HG03196 (cell line): ENCODE data around the gene RNF130.
"Not testable (repeated sequence)": the region's sequence is repeated elsewhere in the genome, so short reads cannot be mapped to it uniquely, and the experiment has no call there.

Experiments
- ATAC-seq: cut with Tn5 transposase; IDR thresholded peaks from one replicate; pipeline ENCODE4 v1.9.1; 2021; ENCODE audit not compliant: unreplicated experiment

Gene RNF130

DNA sequence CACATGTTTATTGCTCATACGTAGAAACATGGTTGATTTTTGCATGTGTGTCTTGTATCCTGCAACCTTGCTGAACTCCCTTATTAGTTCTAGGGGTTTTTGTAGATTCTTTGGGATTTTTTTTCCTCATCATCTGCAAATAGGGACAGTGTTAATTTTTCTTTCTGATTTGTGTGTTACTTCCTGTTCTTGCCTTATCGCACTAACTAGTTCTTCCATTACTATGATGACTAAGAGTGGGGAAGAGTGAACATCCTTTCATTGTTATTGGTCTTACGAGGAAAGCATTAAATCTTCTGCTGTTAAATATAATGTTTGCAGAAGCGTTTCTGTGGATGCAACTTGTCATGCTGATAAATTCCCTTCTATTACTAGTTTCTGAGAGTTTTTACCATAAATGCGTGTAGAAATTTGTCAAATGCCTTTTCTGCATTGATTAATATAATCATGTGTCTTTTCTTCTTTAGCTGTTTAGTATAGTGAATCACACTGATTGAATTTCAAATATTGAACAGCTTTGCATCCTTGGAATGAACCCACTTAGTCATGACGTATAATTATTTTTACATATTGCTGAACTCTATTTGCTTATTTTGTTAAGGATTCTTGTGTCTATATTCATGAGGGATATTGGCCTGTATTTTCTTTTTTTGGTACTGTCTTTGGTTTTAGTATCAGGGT lies 32.1 kb upstream of the RNF130 start:
- no peak for ATAC-seq

DNA sequence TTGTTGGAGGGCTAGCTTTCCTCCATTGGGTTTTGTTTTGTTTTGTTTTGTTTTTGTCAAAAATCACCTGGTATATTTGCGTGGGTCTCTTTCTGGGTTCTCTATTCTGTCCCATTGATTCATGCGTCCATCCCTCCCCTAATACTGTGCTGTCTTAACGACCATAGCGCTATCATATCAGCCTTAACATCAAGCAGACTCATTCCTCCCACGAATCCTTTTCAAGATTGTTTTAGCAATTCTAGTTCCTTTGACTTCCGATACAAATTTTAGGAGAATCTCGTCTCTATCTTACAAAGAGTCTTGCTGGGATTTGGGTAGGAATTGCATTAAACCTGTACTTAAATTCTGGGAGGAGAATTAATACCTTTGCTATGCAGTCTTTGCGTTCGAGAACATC lies 31.1 kb upstream of the RNF130 start:
- no peak for ATAC-seq

DNA sequence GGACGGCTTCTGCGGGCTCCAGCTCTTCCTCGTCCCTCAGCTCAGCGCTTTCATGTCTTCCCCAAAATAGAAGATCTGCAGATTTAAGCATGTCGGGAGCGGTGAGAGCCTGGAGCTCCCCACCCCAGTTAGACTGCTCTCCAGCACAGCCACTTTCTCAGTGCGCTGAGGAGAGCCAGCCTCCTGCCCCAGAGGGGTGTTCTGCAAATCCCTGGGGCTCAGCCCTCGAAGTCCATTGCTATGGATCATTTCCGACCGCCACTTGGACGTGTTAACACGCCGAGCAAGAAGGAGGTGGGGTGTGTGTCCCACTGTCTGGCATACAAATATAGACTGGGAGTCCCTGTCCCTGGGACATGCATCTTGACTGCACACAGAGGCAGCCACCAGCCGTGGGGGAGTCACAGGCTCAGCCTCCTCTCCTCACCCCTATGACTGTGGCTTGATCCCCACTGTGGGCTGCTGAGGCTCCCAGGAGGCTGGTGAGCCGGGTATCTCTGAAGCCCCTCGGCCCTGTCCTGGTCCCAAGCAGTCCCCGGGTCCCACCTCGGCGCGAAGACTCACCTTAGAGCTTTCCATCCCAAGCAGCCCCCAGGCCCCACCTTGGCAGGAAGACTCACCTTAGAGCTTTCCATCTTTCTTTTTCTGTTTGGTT lies 30.0 kb upstream of the RNF130 start:
- no peak for ATAC-seq

DNA sequence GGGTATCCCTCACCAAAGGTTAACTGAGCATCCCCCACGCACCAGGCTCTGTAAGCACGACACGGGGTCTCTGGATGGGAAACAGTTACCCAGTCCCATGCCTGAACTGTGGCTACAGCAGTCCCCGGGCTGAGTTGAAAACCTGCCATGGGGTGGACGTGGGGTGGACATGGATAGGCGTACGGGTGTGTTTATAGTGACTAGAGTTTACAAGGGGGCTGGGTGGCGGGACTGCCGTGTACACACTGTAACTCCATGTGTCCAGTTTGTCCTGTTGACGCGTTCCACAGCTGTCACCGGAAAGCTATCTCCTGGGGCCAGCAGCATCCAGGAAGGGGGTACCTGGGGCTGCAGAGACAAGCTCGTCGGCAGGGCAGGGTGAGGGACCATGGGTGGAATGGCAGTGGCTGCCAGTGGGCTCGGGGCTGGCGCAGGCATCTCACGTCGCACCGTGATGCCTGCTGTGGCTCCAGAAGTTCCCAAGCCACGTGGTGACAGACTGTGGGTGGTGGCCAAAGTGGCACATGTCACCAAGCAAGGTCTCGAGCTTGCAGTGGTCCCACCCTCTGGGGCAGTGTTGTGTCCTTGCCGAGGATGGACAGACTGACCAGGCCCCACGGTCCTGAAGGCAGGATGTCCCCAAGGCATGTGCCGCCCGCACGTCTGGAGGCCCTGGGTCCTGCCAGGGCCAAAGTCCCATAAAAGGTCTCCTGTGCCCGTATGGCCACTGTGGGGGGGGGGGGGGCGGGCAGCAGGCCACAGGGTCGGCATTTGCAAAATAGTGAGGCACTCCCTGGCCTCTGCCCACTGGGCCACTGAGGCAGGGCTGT lies 29.3 kb upstream of the RNF130 start:
- no peak for ATAC-seq

DNA sequence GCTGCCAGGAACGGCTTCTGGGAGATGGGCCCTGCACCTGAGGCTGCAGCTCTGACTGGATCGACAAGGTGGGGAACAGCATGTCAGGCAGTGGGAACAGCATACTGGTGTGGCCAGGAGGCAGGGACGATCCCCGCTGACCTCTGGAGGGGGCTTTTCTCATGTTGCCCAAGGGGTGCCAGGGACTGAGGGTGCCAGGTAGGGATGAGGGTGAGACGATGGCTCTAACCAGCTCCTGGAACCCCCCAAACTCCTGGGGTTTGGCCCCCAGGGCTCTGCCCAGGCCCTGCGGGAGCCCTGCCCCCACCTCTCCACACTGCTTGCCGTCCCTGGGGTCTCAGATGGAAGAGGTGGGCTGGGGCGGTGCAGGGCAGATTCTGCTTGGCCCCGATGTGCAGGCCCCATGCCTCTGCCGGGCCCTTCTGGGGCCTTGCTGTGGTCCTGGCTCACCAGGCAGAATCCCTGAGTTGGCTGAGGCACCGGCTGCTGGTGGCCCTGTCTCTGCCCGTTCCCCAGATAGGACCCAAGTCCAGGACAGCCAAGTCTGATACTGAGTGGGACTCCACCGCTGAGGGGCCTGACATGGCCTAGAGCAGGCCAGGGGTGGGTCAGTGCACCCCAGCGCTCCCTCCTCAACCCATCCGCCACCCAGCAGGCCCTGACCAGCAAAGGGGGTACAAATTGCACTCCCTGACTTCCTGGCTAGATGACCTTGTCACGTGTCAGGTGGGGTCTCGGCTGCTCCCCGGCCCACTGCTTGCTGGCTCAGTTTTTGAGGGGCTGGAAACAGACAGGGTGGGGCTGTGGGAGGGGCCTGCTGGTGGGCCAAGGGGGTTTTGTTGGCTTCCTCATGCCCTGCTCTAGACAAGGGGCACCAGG lies 28.4 kb upstream of the RNF130 start:
- no peak for ATAC-seq

DNA sequence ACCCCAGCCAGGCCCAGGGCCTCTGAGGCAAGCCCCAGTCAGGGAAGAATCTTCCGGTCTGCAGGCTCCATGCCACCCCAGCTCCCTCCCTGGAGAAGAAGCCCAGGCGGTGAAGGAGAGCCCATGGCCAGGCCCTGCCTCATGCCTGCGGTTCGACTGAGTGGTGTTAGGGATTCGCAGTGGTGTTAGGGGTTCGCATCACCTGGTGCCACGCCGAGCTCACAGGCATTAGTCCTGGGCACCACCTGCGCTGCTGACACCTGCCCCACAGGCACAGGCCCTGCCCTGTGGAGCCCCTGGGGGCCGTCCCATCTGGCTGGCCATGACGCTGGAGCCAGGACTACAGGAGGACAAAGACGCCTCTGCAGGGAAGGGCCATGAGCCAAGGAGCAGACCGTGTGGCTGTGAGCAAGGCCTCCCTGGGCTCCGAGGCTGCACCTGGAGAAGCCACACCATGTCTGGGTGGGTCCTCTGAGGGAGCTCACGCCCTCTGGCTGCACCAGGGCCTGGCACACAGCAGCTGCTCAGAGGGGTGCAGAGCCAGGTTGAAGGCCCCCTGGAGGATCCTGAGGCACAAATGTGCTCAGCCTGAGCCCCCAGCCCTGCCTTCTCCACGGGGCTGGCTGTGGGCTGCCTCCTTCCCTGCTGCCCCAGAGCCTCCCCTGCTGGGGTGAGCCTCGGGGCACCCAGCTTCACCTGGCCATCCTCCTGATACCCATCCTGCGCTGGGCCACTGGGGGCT lies 27.6 kb upstream of the RNF130 start:
- no peak for ATAC-seq

DNA sequence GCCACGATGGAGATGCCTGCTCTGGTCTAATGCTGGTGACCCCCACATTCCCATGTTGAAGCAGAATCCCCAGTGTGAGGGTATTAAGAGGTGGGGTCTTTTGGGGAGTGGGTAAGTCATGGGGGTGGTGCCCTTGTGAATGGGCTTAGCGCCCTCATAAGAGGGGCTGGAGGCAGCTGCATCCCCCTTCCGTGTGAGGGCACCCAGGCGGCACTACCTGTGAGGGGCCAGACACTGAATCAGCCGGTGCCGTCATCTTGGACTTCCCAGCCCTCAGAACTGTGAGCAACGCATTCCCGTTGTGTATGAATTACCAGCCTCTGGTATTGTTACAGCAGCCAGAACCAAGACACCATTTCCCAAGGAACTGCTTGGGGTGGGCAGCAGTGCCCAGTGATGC lies 27.0 kb upstream of the RNF130 start:
- ATAC-seq = no peak

DNA sequence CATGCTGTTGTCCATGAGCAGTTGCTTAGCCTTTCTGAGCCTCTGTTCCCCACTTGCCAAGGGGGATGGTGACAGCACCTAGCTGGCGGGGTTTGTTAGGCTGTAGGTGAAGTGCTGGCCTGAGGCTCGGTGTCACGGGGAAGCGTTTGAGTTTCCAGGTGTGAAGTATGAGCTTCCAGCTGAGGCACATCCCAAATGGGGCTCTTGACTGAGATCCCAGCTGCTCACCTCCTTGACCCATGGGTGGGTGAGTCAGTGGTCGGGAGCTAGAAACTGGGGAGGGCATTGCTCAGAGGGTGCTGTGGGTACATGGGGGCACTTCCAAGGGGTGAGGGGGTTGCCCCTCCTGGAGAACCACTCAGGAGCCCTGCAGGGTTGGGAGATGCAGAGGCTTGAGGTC lies 26.4 kb upstream of the RNF130 start:
- no peak for ATAC-seq

DNA sequence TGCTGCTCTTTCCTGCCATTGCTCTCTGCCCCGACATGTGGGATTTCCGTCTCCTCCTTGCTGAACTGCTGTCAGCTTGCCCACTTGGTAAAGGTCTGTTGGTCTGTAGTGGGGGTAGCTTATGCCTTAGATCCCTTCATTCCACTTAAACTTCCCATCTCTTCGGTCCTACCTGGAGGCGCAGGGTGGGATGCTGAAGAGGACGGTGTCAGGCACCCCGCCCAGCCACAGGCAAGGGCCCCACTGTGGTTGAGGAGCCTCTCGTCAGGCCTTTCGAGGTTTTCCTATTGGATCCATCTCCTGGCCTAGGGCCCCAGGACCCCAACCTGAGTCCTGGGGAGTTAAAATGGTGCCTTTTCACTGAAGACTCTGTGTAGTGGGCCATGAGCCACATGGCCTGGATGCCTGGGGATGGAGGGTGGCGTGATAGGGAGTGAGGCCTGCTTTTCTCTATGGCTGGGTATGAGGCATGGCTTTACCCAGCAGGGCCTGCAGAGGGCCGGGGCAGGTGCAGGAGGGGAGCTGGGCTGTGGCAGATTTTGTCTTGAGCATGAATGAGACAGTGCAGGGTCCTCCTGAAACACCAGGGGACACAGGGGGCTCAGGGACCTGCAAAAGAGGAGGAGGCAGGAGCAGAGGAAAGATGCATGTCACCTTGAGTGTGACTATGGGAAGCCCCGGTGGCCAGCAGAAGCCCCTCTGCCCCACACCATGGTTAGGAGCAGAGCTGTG lies 25.8 kb upstream of the RNF130 start:
- ATAC-seq = no peak

DNA sequence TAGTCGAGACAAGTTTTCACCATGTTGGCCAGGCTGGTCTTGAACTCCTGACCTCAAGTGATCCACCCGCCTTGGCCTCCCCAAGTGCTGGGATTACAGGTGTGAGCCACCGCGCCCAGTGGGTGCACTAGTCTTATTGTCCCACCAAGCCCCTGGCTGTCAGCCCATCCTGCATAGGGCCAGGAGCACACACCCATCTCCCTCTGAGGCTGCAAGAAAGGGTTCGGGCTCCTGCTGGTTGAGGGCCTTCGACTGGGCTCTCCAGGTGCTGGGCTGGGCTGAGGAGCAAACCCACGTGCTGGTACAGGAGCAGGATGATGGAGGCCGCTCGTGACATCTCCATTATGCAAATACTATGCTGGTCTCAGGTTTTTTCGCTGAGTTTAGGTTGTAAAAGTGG lies 25.1 kb upstream of the RNF130 start:
- ATAC-seq = no peak

DNA sequence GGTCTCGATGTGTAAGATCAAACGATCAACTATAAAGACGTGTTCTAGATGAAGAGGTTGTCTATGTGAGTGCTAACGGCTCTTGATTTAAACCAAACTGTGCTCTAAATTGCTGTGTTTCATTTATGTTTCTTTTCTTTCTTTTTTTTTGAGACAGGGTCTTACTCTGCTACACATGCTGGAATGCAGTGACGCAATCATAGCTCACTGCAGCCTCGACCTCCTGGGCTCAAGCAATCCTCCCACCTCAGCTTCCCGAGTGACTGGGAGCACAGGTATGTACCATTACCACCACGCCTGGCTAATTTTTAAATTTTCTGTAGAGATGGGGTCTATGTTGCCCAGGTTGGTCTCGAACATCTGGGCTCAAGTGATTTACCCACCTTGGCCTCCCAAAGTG lies 24.0 kb upstream of the RNF130 start:
- ATAC-seq = no peak

DNA sequence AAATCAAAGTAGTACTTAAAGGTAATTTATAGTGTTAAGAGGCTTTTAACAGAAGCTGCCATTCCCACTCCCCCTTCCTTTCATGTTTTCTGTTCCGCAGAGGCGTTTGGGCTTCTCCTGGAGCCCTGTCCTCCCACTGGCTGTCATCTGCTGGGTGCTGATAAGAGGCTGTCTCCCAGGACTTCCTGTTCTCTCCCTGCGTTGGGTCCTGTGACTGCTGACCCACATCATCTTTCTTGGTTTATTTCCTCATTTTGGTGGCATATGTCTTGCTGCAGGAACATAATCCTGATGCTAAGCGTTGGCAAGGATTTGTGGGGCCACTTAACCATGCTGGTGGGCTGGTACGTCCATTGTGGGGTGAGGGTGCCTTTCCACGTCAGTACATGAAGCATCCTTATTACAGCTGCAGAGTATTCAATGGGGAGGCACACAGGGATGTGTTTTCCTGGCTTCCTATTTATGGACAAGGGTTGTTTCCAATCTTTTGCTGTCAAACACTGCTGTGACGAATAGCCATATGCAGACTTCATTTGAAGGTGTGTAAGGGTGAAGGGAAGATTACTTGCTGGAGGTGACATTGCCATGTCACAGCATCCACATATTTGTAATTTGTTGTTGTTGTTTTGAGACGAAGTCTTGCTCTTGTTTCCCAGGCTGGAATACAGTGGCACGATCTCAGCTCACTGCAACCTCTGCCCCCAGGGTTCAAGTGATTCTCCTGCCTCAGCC lies 22.3 kb upstream of the RNF130 start:
- ATAC-seq = no peak

DNA sequence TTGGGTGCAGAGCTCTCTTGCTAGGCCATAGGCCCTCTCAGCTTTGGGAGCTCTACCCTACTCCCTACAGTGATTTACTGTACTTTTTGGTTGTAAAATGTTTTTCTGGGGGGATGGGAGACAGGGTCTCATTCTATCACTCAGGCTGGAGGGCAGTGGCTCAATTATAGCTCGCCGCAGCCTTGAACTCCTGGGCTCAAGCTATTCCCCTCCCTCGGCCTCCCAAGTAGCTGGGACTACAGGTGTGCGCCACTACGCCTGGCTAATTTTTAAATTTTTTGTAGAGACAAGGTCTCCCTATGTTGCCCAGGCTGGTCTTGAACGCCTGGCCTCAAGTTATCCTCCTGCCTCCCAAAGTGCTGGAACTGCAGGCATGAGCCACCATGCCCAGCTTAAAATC lies 21.7 kb upstream of the RNF130 start:
- no peak for ATAC-seq

DNA sequence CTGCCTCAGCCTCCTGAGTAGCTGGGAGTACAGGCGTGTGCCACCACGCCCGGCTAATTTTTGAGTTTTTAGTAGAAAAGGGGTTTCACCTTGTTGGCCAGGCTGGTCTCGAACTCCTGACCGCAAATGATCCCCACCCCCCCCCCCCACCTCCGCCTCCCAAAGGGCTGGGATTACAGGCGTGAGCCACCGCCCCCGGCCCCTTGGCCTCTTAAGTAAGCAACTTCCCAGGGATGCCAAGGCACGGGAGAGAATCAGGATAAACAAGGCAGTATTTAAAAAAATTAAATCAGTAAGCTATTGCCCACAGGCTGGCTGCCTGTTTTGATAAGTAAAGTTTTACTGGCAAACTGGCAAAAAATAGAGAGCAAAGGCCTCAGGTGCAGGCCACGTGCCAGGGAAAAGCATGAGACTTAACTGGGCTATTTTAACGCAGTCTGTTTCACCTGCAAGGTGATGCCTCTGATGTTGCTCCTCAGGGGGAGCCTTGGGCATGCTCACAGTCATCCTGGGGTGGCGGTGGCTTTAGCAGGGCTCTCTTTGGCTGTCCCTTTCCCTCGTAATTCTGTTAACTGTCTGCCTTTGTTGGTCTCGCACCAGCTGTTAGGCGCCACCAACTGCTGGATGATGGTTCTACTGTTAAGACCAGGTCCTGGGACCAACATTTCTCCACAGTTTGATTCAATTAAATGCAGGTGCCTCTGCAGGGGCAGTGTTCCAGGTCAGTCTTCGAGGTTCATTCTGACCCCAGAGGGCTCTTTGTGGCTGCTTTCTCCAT lies 19.4 kb upstream of the RNF130 start:
- no peak for ATAC-seq

DNA sequence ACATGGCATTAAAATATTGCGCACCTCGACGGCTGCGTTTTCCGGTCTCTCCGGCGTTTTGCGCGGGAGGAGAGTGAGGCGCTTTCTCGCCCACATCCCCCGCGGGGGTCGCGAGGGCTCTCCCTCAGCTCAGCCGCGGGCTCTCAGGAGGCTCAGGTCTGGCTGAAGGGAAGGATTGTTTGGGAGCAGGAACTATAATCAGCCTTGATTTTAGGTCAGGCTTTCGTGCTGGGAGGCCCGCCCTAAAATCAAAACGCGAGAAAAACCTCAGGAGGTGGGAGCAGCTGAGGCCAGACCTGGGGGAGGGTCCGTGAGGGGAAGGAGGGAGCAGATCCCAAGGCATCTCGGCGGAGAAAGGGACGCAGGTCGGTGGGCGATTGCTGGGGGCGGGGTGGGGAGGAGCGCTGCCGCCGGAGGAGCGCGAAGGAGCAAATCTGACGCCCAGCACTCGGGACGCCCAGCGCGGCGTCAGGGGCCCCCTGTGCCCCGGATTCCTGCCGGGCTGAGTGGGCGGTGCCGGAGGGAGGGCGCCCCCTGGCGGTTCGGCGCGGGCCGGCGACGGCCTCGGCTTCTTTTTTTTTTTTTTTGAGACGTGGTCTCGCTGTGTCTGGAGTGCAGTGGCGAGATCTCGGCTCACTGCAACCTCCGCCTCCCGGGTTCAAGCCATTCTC lies 18.7 kb upstream of the RNF130 start:
- no peak for ATAC-seq

DNA sequence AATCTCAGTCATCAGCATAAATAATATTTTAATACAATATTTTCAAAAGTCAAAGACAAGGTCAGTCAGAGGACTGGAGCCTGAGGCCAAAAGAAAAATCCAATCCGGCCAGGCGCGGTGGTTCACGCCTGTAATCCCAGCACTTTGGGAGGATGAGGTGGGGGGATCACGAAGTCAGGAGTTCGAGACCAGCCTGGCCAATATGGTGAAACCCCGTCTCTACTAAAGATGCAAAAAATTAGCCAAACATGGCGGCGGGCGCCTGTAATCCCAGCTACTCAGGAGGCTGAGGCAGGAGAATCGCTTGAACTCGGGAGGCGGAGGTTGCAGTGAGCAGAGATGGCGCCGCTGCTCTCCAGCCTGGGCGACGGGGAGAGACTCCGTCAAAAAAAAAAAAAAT lies 18.1 kb upstream of the RNF130 start:
- not testable (repeated sequence) for ATAC-seq

DNA sequence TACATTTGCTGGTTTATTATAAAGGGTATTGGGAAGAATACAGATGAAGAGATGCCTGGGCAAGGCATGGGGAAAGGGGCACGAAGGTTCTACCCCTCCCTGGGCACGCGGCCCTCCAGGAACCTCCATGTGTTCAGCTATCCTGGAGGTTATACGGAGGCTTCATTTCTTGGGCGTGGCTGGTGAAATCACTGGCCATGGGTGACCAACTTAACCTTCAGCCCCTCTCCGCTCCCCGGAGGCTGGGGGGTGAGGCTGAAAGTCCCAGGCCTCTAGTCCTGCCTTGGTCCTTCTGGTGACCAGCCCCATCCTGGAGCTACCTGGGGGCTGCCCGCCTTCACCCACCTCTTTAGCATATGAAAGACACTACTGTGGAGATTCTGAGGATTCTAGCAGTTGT lies 17.0 kb upstream of the RNF130 start:
- ATAC-seq = no peak
